Measurements from ENCODE around the gene SAMD8. TPM values are rescaled to one million over a fixed set of nuclear protein-coding genes. Genes with fewer than 3 reads are reported as not detected.

Gene SAMD8
- total and polyA plus RNA-seq, 2 donors (not counting 3 experiments of a cell fraction or from before 2014, with no cell fraction given) = 19.6 to 22.8 TPM

- POLR2A ChIA-PET = no interaction called here
- FAIRE-seq = peak; percentile 87
These were observed 11.3 kb upstream of the SAMD8 start for GRCh38 chr10:75099952-75100763.

More at GRCh38 chr10:75099952-75100763, 11.3 kb upstream of the SAMD8 start:
- peak; percentile 52 for DNase-seq (ENCODE audit: low read depth, low spot score)
- Histone ChIP-seq H3K9me1 (replicated peaks; ENCODE audit: control insufficient read depth, extremely low read depth, insufficient read depth, low read length) (no peaks in the 10 kb centered on the region), H3K9me3 (replicated peaks; ENCODE audit: control insufficient read depth, insufficient read depth, low read length) (no peaks in the 10 kb centered on the region), H3K4me3 (replicated peaks in 1 of 3; ENCODE audit: insufficient read depth in 1 of 3, low read depth in 1 of 3, low read length in 3 of 3) (no peak overlapping the region), H3K27me3 (ENCODE audit: control insufficient read depth in 2 of 2, insufficient read depth in 2 of 2, low read length in 2 of 2) (no peaks in the 10 kb centered on the region), H3K4me2 (ENCODE audit: insufficient read depth, low read length) (no peak overlapping the region), H3K9ac (replicated peaks; ENCODE audit: extremely low read depth, insufficient read depth, low read length) (no peak overlapping the region), H3K4me1 (ENCODE audit: control insufficient read depth, extremely low read depth, insufficient read depth, low read length) (no peaks in the 10 kb centered on the region), H2AFZ (ENCODE audit: low read depth, low read length) (no peak overlapping the region), H3K79me2 (ENCODE audit: control insufficient read depth, insufficient read depth, low read length) (no peaks in the 10 kb centered on the region), H3K36me3 (ENCODE audit: control insufficient read depth in 2 of 2, extremely low read depth in 1 of 2, insufficient read depth in 2 of 2, low read length in 2 of 2) (no peaks in the 10 kb centered on the region), H4K20me1 (replicated peaks; ENCODE audit: control insufficient read depth, extremely low read depth, insufficient read depth, low read length) (no peaks in the 10 kb centered on the region), H3K27ac (ENCODE audit: insufficient read depth, low read depth, low read length) (no peak overlapping the region)
- intact Hi-C loops (cut with micrococcal nuclease) = loop anchor here (1.0 to 10.0 kb wide), 5 partner anchors 365 to 973 kb away; no protein-coding TSS in a partner anchor
- CTCF ChIA-PET = interaction anchor here (0.7 to 9.0 kb wide), 10 partner anchors 9 to 973 kb away, joined by 3 to 124 read pairs (median 5); partner anchors contain the start of gene COMTD1
- TF ChIP-seq POLR2AphosphoS5 (IDR thresholded peaks at IDR 0.05; ENCODE audit: insufficient read depth, low read depth, low read length) = no peak
- no peak for TF ChIP-seq FOS (IDR thresholded peaks at IDR 0.05; ENCODE audit: borderline replicate concordance, insufficient read depth, low read length)
- TF ChIP-seq POLR2A (IDR thresholded peaks at IDR 0.05; ENCODE audit: low read depth, low read length) = no peak
- TF ChIP-seq CTCF (IDR thresholded peaks at IDR 0.05; ENCODE audit: extremely low read depth in 1 of 2, insufficient read depth in 1 of 2, low read depth in 1 of 2, low read length in 2 of 2) = peak; percentile 92 to 98
- TF ChIP-seq EZH2 (IDR thresholded peaks at IDR 0.05; ENCODE audit: borderline replicate concordance, low read depth, low read length, severe bottlenecking) = no peak
- TF ChIP-seq MYC (IDR thresholded peaks at IDR 0.05; ENCODE audit: low read depth, low read length) = no peak
- dilution Hi-C loops (cut with MboI; ENCODE audit: extremely low pct_ligation_motif_present, low sequenced_read_pairs) = no loop called here
- BruUV-seq (replicated peaks) = no TSS peak
